Body of pancreas (tissue), 4 donors: Measurements from ENCODE around the gene SPACA6.

Source experiments
- POLR2A ChIP-seq, 3 donors: fragments of 450-650 bp; IDR thresholded peaks; one replicate each; pipeline ENCODE4 v1.6.1; 2016; ENCODE audit warnings: antibody characterized with exemption in 3 of 3, mild to moderate bottlenecking in 2 of 3
- TF ChIP-seq, protein P1 (sequence below), 7 experiments: fragments of 450-650 bp in 4 of 7; fragments of 200-600 bp in 3 of 7; sonication (generic) in 3 of 7; IDR thresholded peaks; one replicate each; pipeline ENCODE4 v1.5.1; 2016 to 2019; ENCODE audit warnings: antibody characterized with exemption in 7 of 7

DNA sequence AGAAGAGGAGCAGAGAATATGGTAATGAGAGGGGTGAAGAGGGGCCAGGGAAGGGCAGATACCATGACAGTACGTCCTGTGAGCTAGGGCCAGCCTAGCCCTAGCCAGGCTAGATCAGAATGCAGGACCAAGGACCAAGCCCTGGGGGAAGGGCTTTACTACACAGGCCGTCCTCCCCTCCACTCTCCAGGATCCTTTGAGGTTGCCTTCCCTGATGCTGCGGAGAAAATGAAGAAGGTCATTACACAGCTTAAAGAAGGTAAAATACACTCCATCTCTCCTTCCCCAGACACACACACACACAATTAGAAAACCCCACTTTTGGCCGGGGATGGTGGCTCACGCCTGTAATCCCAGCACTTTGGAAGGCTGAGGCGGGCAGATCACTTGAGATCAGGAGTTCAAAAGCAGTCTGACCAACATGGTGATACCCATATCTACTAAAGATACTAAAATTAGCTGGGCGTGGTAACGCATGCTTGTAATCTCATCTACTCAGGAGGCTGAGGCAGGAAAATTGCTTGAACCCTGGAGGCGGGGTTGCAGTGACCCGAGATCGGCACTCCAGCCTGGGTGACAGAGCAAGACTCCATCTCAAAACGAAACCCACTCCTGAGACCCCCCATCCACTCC lies 8.5 kb downstream of the SPACA6 start:
- TF ChIP-seq, protein P1, sequence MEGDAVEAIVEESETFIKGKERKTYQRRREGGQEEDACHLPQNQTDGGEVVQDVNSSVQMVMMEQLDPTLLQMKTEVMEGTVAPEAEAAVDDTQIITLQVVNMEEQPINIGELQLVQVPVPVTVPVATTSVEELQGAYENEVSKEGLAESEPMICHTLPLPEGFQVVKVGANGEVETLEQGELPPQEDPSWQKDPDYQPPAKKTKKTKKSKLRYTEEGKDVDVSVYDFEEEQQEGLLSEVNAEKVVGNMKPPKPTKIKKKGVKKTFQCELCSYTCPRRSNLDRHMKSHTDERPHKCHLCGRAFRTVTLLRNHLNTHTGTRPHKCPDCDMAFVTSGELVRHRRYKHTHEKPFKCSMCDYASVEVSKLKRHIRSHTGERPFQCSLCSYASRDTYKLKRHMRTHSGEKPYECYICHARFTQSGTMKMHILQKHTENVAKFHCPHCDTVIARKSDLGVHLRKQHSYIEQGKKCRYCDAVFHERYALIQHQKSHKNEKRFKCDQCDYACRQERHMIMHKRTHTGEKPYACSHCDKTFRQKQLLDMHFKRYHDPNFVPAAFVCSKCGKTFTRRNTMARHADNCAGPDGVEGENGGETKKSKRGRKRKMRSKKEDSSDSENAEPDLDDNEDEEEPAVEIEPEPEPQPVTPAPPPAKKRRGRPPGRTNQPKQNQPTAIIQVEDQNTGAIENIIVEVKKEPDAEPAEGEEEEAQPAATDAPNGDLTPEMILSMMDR (IDR thresholded peaks at IDR 0.05), result no peak
- TF ChIP-seq POLR2A (IDR thresholded peaks at IDR 0.05), result no peak
